Adrenal gland (tissue), 12 donors: Measurements from ENCODE around the gene SDF4. TPM values are rescaled to one million over a fixed set of nuclear protein-coding genes. Genes with fewer than 3 reads are reported as not detected.

Experiments
- DNase-seq, 7 donors: peaks; one replicate each; pipeline ENCODE4 v3.0.0-alpha.2; 2019 to 2020
- H3K27ac ChIP-seq, 5 donors: fragments of 200-600 bp; sonication (generic) in 4 of 5; 1 replicate in 3 of 5; 2 replicates in 2 of 5; pipeline versions ENCODE4 v1.5.1 to v1.8.0; 2016 to 2020; ENCODE audit warnings: mild to moderate bottlenecking in 1 of 5
- H3K27me3 ChIP-seq: fragments of 200-600 bp; 2 replicates; pipeline ENCODE4 v1.8.0; 2021
- H3K36me3 ChIP-seq, 2 donors: fragments of 200-600 bp; replicated peaks in 1 of 2; 1 replicate in 1 of 2; 2 replicates in 1 of 2; pipeline versions ENCODE4 v1.5.1 to v1.8.0; 2018 to 2022
- H3K4me1 ChIP-seq, 2 donors: fragments of 200-600 bp; replicated peaks in 1 of 2; 1 replicate in 1 of 2; 2 replicates in 1 of 2; pipeline versions ENCODE4 v1.5.1 to v1.8.0; 2018 to 2021
- H3K4me3 ChIP-seq, 4 donors: fragments of 200-600 bp; sonication (generic) in 3 of 4; one replicate each; pipeline ENCODE4 v1.5.1; 2016 to 2018
- H3K9me3 ChIP-seq, 3 donors: fragments of 200-600 bp; sonication (generic) in 1 of 3; replicated peaks in 1 of 3; 1 replicate in 2 of 3; 2 replicates in 1 of 3; pipeline versions ENCODE4 v1.5.1 to v1.8.0; 2016 to 2021
- POLR2A ChIP-seq, 2 donors: fragments of 450-650 bp; IDR thresholded peaks; one replicate each; pipeline ENCODE4 v1.6.1; 2017; ENCODE audit warnings: antibody characterized with exemption in 2 of 2, mild to moderate bottlenecking in 2 of 2, moderate library complexity in 1 of 2
- WGBS, 4 donors: extraction: QIAGEN DNeasy Blood & Tissue Kit in 2 of 4; methylation state at CpG; one replicate each; pipeline versions ENCODE4 v1.1.5 to v1.1.7; 2013 to 2017; 5-methylcytosine and 5-hydroxymethylcytosine counted together
- intact Hi-C, 2 donors: fragments of 100-400 bp; cut with DNase I; formaldehyde crosslinking; loops; one replicate each; pipeline versions ENCODE4 v1.14.1 to v1.15.0; 2022 to 2023
- polyA plus RNA-seq, 3 donors: library from polyadenylated mRNA; stranded (reverse); fragments of 200-250 nt in 2 of 3; fragments of 350-450 nt in 1 of 3; fragmentation: Illumina TruSeq in 1 of 3; extraction: RNeasy Lipid Tissue Mini Kit (QIAGEN cat#74804) in 1 of 3; gene quantifications; one replicate each; pipeline ENCODE4 v1.2.3, GENCODE V29; 2013 to 2014
- total RNA-seq, 9 donors: library from RNA; depleted of rRNA in 4 of 9; stranded (reverse); fragments of >200 nt in 4 of 9; fragments of 120-200 nt in 1 of 9; fragmentation: NEBNext Ultra II Directional in 1 of 9; extraction: Animal tissue kit (Norgen Biotek cat#: 25700) in 1 of 9; gene quantifications; one replicate each; pipeline versions ENCODE4 v1.1.0 to v1.2.4, GENCODE V29; 2013 to 2023
- TF ChIP-seq, protein P1 (sequence below), 6 experiments: fragments of 450-650 bp in 4 of 6; fragments of 200-600 bp in 2 of 6; sonication (generic) in 1 of 6; IDR thresholded peaks; 1 replicate in 5 of 6; 2 replicates in 1 of 6; pipeline versions ENCODE4 v1.5.1 to v1.8.0; 2016 to 2021; ENCODE audit warnings: antibody characterized with exemption in 6 of 6, mild to moderate bottlenecking in 2 of 6, moderate library complexity in 1 of 6
- donor health status: healthy with polysubstance abuse.
- donor health status: Bipolar disorder and iron deficiency.
- donor health status: DM: yes; HTN: yes; CAD: no.
- donor health status: DM: no; HTN: no; CAD: no.
- donor health status: DM: no; HTN: no; CAD: no.
- donor health status: DM: yes; HTN: yes; CAD: no.

The SDF4 gene
- total and polyA plus RNA-seq, 12 donors = 49.4 to 221 (median 142) TPM

DNA sequence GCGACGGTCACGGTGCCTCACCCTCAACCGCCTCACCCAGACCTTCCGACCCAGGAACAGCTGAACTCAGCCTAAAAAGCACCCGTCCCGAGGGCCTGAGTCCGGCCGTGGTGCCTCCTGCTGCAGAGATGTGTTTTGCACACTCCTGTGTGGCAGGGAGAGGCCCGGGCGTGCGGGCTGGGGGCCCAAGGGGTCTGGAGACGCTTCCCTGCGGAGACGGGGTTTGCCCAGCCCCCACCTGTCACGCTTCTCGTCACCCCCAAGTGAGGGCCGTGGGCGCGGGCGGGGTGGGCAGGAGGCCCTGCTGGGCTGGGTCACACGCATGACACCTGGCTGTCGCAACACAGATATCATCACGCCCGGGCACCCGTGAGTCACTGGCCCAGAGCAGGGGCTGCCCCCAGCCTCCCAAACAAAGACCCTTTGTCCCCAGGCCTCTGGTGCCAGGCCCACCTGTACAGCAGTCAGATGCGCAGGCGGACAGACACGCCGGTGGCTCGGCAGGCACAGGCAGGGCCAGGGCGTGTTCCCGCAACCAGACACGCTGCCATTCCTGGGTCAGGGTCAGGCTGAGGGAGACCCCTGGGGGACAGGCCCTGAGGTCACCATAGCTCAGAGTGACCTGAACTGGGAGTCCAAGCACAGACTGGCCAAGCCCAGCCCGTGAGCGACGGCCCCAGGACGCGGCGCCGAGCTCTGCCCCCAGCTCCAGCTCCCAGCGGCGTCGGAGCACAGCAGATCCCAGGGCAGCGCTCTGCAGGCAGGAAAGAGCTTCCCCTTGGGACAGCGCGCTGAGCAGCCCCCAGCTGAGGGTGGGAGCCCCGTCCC is 6.3 kb upstream of the SDF4 start:
- Histone ChIP-seq H3K4me1 (peaks cover 0 to 4% of the 10 kb centered on the region in 2 donors), H3K9me3 (no peaks in the 10 kb centered on the region), H3K4me3 (no peak overlapping the region), H3K27me3 (peaks cover 7% of the 10 kb centered on the region), H3K36me3 (no peaks in the 10 kb centered on the region), H3K27ac (no peak overlapping the region)
- no peak for DNase-seq
- intact Hi-C loops = no loop called here
- TF ChIP-seq, protein P1, sequence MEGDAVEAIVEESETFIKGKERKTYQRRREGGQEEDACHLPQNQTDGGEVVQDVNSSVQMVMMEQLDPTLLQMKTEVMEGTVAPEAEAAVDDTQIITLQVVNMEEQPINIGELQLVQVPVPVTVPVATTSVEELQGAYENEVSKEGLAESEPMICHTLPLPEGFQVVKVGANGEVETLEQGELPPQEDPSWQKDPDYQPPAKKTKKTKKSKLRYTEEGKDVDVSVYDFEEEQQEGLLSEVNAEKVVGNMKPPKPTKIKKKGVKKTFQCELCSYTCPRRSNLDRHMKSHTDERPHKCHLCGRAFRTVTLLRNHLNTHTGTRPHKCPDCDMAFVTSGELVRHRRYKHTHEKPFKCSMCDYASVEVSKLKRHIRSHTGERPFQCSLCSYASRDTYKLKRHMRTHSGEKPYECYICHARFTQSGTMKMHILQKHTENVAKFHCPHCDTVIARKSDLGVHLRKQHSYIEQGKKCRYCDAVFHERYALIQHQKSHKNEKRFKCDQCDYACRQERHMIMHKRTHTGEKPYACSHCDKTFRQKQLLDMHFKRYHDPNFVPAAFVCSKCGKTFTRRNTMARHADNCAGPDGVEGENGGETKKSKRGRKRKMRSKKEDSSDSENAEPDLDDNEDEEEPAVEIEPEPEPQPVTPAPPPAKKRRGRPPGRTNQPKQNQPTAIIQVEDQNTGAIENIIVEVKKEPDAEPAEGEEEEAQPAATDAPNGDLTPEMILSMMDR (IDR thresholded peaks at IDR 0.05) = no peak
- no peak for TF ChIP-seq POLR2A (IDR thresholded peaks at IDR 0.05)
- WGBS, 4 donors = 40 to 57% (median 48%) methylated on average over 16 to 48 of the region's 48 CpGs

DNA sequence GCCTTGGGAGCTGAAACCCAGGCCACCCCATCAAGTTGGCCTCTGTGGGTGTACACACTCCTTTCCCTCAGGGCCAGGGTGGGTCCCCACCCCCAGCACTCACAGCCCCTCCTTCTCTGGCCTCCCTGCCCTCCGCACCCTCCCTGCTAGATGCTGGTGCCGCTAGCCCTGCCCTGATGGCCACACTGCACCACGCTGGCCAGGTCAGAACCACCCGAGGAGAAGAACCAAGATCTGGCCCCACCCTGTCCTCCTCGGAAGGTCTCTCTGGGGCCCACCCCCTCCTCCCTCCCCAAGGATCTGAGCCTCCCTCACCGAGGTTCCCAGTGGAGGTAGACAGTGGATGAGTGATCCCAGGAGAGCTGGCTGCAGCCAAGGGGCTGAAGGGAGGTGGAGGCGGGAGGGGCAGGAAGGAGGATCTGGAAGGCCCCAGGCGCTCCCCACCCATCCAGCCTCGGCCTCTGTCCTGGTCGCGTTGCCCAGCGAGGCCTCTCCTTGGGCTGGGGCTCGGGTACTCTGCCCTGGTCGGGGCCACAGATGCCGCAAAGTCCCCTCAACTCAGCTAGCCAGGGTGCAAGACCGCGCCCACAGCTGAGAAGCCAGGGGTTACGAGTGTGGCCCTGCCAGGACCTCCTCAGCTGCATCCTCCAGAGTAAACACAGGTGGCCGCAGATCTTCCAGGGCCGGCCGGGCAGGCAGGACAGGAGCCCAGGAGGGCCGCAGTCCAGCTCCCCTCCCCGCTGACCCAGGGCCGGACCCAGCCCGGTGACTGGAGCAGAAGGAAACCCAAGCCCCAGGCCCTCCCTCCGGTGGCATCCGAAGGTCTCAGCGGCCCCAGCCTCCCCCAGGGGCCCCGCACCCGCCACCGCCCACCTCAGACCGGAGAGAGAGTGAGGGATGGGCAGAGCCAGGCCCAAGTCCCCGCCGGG is 5.4 kb upstream of the SDF4 start:
- no peak for DNase-seq
- Histone ChIP-seq H3K27me3 (peaks cover 7% of the 10 kb centered on the region), H3K36me3 (no peaks in the 10 kb centered on the region), H3K9me3 (no peaks in the 10 kb centered on the region), H3K27ac (no peak overlapping the region), H3K4me1 (peaks cover 6 to 11% of the 10 kb centered on the region in 2 donors), H3K4me3 (no peak overlapping the region)
- TF ChIP-seq POLR2A (IDR thresholded peaks at IDR 0.05) = no peak
- TF ChIP-seq, protein P1 (IDR thresholded peaks at IDR 0.05) = no peak
- intact Hi-C loops = no loop called here
- WGBS, 4 donors = 23 to 61% (median 38%) methylated on average over 4 to 34 of the region's 34 CpGs

DNA sequence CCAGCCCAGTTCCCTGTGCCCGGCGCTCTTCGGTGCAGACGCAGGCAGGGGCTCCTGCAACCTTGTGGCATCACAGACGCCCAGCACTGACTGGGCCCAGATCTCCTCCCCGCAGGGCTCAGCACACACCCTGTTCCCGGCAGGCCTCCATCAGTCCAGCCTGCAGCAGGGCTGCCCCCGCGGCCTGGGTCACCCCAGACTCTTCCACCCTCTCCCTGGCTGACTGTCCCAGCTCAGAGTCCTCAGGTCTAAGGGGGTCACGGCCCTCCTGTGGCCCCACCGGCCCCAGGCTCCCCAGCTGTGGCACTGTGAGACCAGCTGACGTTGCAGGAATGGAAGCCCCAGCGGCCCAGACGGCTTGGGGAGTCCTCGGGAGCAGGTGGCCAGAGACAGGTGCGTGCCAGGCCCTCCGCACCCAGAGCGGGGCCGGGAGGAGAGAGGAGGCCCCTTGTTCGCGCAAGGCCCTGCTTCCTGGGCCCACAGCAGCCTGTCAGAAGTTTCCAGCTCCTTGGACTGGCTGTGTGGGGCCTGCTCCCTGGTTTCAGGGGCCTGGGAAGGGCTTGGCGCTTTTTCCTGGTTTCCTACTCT is 4.5 kb upstream of the SDF4 start:
- no peak for TF ChIP-seq POLR2A (IDR thresholded peaks at IDR 0.05)
- TF ChIP-seq, protein P1 (IDR thresholded peaks at IDR 0.05) = no peak
- intact Hi-C loops = no loop called here

More for the DNA sequence above, 4.5 kb upstream of the SDF4 start:
- H3K4me3 ChIP-seq = no peak overlapping the region
- no peak for DNase-seq
- H3K36me3 ChIP-seq = no peaks in the 10 kb centered on the region
- no peaks in the 10 kb centered on the region for H3K9me3 ChIP-seq
- H3K4me1 ChIP-seq = peaks cover 6 to 11% of the 10 kb centered on the region in 2 donors
- H3K27me3 ChIP-seq = peaks cover 7% of the 10 kb centered on the region
- no peak overlapping the region for H3K27ac ChIP-seq
- 75 to 100% (median 78%) methylated on average over 1 to 22 of the region's 22 CpGs; no CpG with 5 or more reads in 1 of the 4 donors for WGBS, 4 donors
